K562 (cell line): ENCODE results near the gene ORMDL3. TPM values are rescaled to one million over a fixed set of nuclear protein-coding genes. Genes with fewer than 3 reads are reported as not detected.
A peak's percentile ranks its signal among the peaks of the same experiment; 100 is the strongest.

Source experiments
- ATF7 ChIP-seq: fragments of 450-650 bp; IDR thresholded peaks from 2 replicates; pipeline ENCODE4 v1.7.1; 2014; ENCODE audit warnings: mild to moderate bottlenecking, moderate library complexity
- CBX5 ChIP-seq: IDR thresholded peaks from 2 replicates; pipeline ENCODE4 v1.6.1; 2014; ENCODE audit warnings: low read depth, borderline replicate concordance
- CGGBP1 ChIP-seq: fragments of 250-450 bp; sonication (Bioruptor Pico); IDR thresholded peaks from 2 replicates; pipeline ENCODE4 v1.9.0; 2021; ENCODE audit warnings: mild to moderate bottlenecking
- CTCFL ChIP-seq: IDR thresholded peaks from 2 replicates; pipeline ENCODE4 v1.6.1; 2011; ENCODE audit warnings: borderline replicate concordance, low read depth, mild to moderate bottlenecking, moderate library complexity, low read length; ENCODE audit not compliant: insufficient read depth, poor library complexity, severe bottlenecking
- DMBX1 ChIP-seq: fragments of 250-450 bp; sonication (Bioruptor Pico); IDR thresholded peaks from 2 replicates; pipeline ENCODE4 v1.8.0; 2022; ENCODE audit warnings: inconsistent platforms, mild to moderate bottlenecking, moderate library complexity, borderline replicate concordance
- E2F3 ChIP-seq: fragments of 250-450 bp; sonication (Bioruptor Pico); IDR thresholded peaks from 2 replicates; pipeline ENCODE4 v1.4.0; 2020; ENCODE audit warnings: mild to moderate bottlenecking
- E4F1 ChIP-seq: fragments of 250-450 bp; sonication (Bioruptor Pico); IDR thresholded peaks from 2 replicates; pipeline ENCODE4 v1.5.0; 2021; ENCODE audit warnings: mild to moderate bottlenecking, borderline replicate concordance
- FOSL1 ChIP-seq: fragments of 200-800 bp; sonication (Bioruptor generic); conservative IDR thresholded peaks from 2 replicates; pipeline ENCODE4 v1.6.1; 2016; ENCODE audit warnings: missing genetic modification characterization, missing compliant biosample characterization
- FOXA1 ChIP-seq: fragments of 450-650 bp; IDR thresholded peaks from 2 replicates; pipeline ENCODE4 v1.6.1; 2016; ENCODE audit warnings: mild to moderate bottlenecking, borderline replicate concordance
- L3MBTL2 ChIP-seq: fragments of 450-650 bp; IDR thresholded peaks from 2 replicates; pipeline ENCODE4 v1.6.1; 2016; ENCODE audit warnings: mild to moderate bottlenecking, moderate library complexity
- MCM7 ChIP-seq, 2 experiments: fragments of 450-650 bp; IDR thresholded peaks; 2 replicates each; pipeline ENCODE4 v1.6.1; 2016 to 2018
- NEUROD1 ChIP-seq: fragments of 150-350 bp; IDR thresholded peaks from 2 replicates; pipeline ENCODE4 v1.6.1; 2014; ENCODE audit warnings: borderline replicate concordance, low read length, low read depth; ENCODE audit not compliant: partially characterized antibody
- NONO ChIP-seq, 2 experiments: fragments of 200-400 bp in 1 of 2; fragments of 450-650 bp in 1 of 2; formaldehyde crosslinking in 1 of 2; IDR thresholded peaks; 2 replicates each; pipeline ENCODE4 v1.6.1; 2017; ENCODE audit warnings: low read depth in 2 of 2, mild to moderate bottlenecking in 2 of 2, moderate library complexity in 2 of 2, low read length in 1 of 2
- NUFIP1 ChIP-seq: fragments of 450-650 bp; IDR thresholded peaks from 2 replicates; pipeline ENCODE4 v1.6.1; 2018; ENCODE audit not compliant: partially characterized antibody
- SAFB2 ChIP-seq: fragments of 200-400 bp; formaldehyde crosslinking; IDR thresholded peaks from 2 replicates; pipeline ENCODE4 v1.6.1; 2018; ENCODE audit warnings: borderline replicate concordance, low read length, low read depth, moderate library complexity; ENCODE audit not compliant: severe bottlenecking
- SETDB1 ChIP-seq: IDR thresholded peaks from one replicate; pipeline ENCODE4 v1.6.1; 2012; ENCODE audit warnings: low read length, control low read depth, inconsistent platforms
- SMARCA4 ChIP-seq: fragments of 450-650 bp; IDR thresholded peaks from 2 replicates; pipeline ENCODE4 v1.6.1; 2016
- SOX6 ChIP-seq: fragments of 450-650 bp; IDR thresholded peaks from 2 replicates; pipeline ENCODE4 v1.6.1; 2014; ENCODE audit warnings: mild to moderate bottlenecking
- TBL1XR1 ChIP-seq, 2 experiments: IDR thresholded peaks; 2 replicates each; pipeline ENCODE4 v1.6.1; 2012; ENCODE audit warnings: improper control_type of control experiment in 2 of 2, low read length in 2 of 2, mild to moderate bottlenecking in 1 of 2
- TGIF2 ChIP-seq: sonication (generic); formaldehyde crosslinking; IDR thresholded peaks from 2 replicates; pipeline ENCODE4 v1.8.1; 2022; ENCODE audit warnings: mild to moderate bottlenecking, missing genetic modification reagents, moderate library complexity
- ZBTB1 ChIP-seq: sonication (generic); formaldehyde crosslinking; IDR thresholded peaks from 2 replicates; pipeline ENCODE4 v1.8.1; 2023; ENCODE audit warnings: missing genetic modification reagents, low read depth, mild to moderate bottlenecking, borderline replicate concordance
- ZBTB7A ChIP-seq: IDR thresholded peaks from 2 replicates; pipeline ENCODE4 v1.6.1; 2011; ENCODE audit warnings: low read depth, mild to moderate bottlenecking, low read length, moderate library complexity, borderline replicate concordance; ENCODE audit not compliant: control insufficient read depth
- ZFX ChIP-seq: sonication (generic); formaldehyde crosslinking; IDR thresholded peaks from 2 replicates; pipeline ENCODE4 v1.8.0; 2022; ENCODE audit warnings: mild to moderate bottlenecking, missing genetic modification reagents, moderate library complexity
- ZNF347 ChIP-seq: fragments of 450-650 bp; formaldehyde crosslinking; IDR thresholded peaks from 2 replicates; pipeline ENCODE4 v1.4.0; 2020; ENCODE audit warnings: low read depth, mild to moderate bottlenecking, moderate library complexity
- polyA plus RNA-seq, 8 experiments: library from polyadenylated mRNA; depleted of rRNA in 4 of 8; stranded (reverse) in 5 of 8; unstranded in 3 of 8; fragments of >200 nt; fragmentation: Nextera tagmentation in 2 of 8; fragmentation: Illumina TruSeq in 1 of 8; extraction: Ambion mirVana in 2 of 8; extraction: Trizol in 1 of 8; gene quantifications; 2 replicates each; pipeline versions ENCODE4 v1.2.1 to v1.2.3, GENCODE V29; 2011 to 2014; ENCODE audit warnings: inconsistent platforms in 1 of 8, missing spikeins in 1 of 8
- total RNA-seq, 7 experiments: library from RNA; depleted of rRNA in 6 of 7; stranded (reverse); fragments of >200 nt in 6 of 7; fragmentation: Illumina TruSeq in 2 of 7; extraction: Trizol in 2 of 7; gene quantifications; 2 replicates each; pipeline versions ENCODE4 v1.2.1 to v1.2.3, GENCODE V29; 2011 to 2021; ENCODE audit warnings: low replicate concordance in 1 of 7

The ORMDL3 gene
- total and polyA plus RNA-seq, 9 of the 15 experiments (the other 6 are each of a cell fraction or from before 2014, with no cell fraction given) = 2.7 to 57.4 (median 27.1) TPM

- TF ChIP-seq CGGBP1 (CRISPR knock-in tag) = no peak
- TF ChIP-seq SMARCA4 = no peak
- TF ChIP-seq NONO (IDR thresholded peaks at IDR 0.05; ENCODE audit: low read depth in 2 of 2, low read length in 1 of 2) = no peak
- no peak for TF ChIP-seq ZBTB1
- peak; percentile 5; the same call in 1 of the 2 replicates for TF ChIP-seq ATF7
- TF ChIP-seq E4F1 = no peak
- TF ChIP-seq ZNF347 (CRISPR knock-in tag) = no peak
- TF ChIP-seq SETDB1 = no peak
- TF ChIP-seq ZFX = peak; percentile 82
- no peak for TF ChIP-seq FOXA1
- no peak for TF ChIP-seq SAFB2
- TF ChIP-seq MCM7 (IDR thresholded peaks at IDR 0.05) = no peak
- no peak for TF ChIP-seq TGIF2
- no peak for TF ChIP-seq NUFIP1
- no peak for TF ChIP-seq SOX6
- no peak for TF ChIP-seq CBX5
- TF ChIP-seq TBL1XR1 (IDR thresholded peaks at IDR 0.05; ENCODE audit: low read length in 2 of 2) = no peak
- TF ChIP-seq DMBX1 (CRISPR knock-in tag) = no peak
- no peak for TF ChIP-seq NEUROD1
- TF ChIP-seq E2F3 (CRISPR knock-in tag) = no peak
- TF ChIP-seq CTCFL = no peak
- no peak for TF ChIP-seq ZBTB7A
- TF ChIP-seq L3MBTL2 = 0 out of 2 replicates have a peak, but pooled peaks have one; percentile 40
- TF ChIP-seq FOSL1 (tag) = 0 out of 2 replicates have a peak, but pooled peaks have one; percentile 26
Observed at GRCh38 chr17:39927929-39928857, 792 bp upstream of the ORMDL3 start (continued).
